Endothelial cell of umbilical vein (primary cell): Measurements from ENCODE around the gene ATXN10. TPM values are rescaled to one million over a fixed set of nuclear protein-coding genes. Genes with fewer than 3 reads are reported as not detected.
A peak's percentile ranks its signal among the peaks of the same experiment; 100 is the strongest.

Source experiments
- BruUV-seq: library from RNA; stranded (reverse); fragments of 400-500 nt; replicated peaks from 2 replicates; lab custom pipeline; 2021; lab: Mats Ljungman, UMichigan
- CTCF ChIA-PET: fragments of 300-600, 350-600 bp; sonication (Branson Sonifier 250); formaldehyde crosslinking; loops from one replicate; lab custom pipeline; 2021; ENCODE audit warnings: antibody characterized with exemption, inconsistent platforms; lab: Charles Lee
- POLR2A ChIA-PET: fragments of 300-600, 350-600 bp; sonication (Branson Sonifier 250); formaldehyde crosslinking; loops from one replicate; lab custom pipeline; 2021; ENCODE audit warnings: antibody characterized with exemption, inconsistent platforms; lab: Charles Lee
- DNase-seq: peaks from one replicate; pipeline ENCODE4 v3.0.0-alpha.2; 2011; ENCODE audit warnings: low read depth, low spot score
- FAIRE-seq: peaks from 2 replicates; lab custom pipeline; 2011; peaks lifted over from hg19 to GRCh38; lab: Jason Lieb, UNC
- H2AFZ ChIP-seq: 2 replicates; pipeline ENCODE4 v1.6.0; 2012; ENCODE audit warnings: low read depth, low read length, control low read depth, inconsistent platforms
- H3K27ac ChIP-seq: 2 replicates; pipeline ENCODE4 v1.5.1; 2011; ENCODE audit warnings: low read depth, mild to moderate bottlenecking, control low read depth, low read length, moderate library complexity; ENCODE audit not compliant: insufficient read depth
- H3K27me3 ChIP-seq, 2 experiments: 2 replicates each; pipeline versions ENCODE4 v1.6.0 to v1.6.1; 2011; ENCODE audit warnings: low read length in 2 of 2, mixed read lengths in 1 of 2; ENCODE audit not compliant: control insufficient read depth in 2 of 2, insufficient read depth in 2 of 2
- H3K36me3 ChIP-seq, 2 experiments: 2 replicates in 1 of 2; 3 replicates in 1 of 2; pipeline ENCODE4 v1.5.1; 2011; ENCODE audit warnings: low read length in 2 of 2, mild to moderate bottlenecking in 1 of 2, moderate library complexity in 1 of 2; ENCODE audit not compliant: control insufficient read depth in 2 of 2, insufficient read depth in 2 of 2; ENCODE audit errors: extremely low read depth in 1 of 2
- H3K4me1 ChIP-seq: 3 replicates; pipeline ENCODE4 v1.5.1; 2011; ENCODE audit warnings: mild to moderate bottlenecking, low read length; ENCODE audit not compliant: control insufficient read depth, insufficient read depth; ENCODE audit errors: extremely low read depth
- H3K4me2 ChIP-seq: 2 replicates; pipeline ENCODE4 v1.6.1; 2011; ENCODE audit warnings: low read length, control low read depth, mixed read lengths; ENCODE audit not compliant: insufficient read depth
- H3K4me3 ChIP-seq, 3 experiments: fragments of 200-600 bp in 1 of 3; sonication (generic), shearing (Covaris generic) in 1 of 3; replicated peaks in 1 of 3; 2 replicates each; pipeline ENCODE4 v1.5.1; 2011 to 2016; ENCODE audit warnings: control low read depth in 3 of 3, low read length in 3 of 3, mild to moderate bottlenecking in 2 of 3, inconsistent platforms in 1 of 3, low read depth in 1 of 3, moderate library complexity in 1 of 3; ENCODE audit not compliant: insufficient read depth in 1 of 3
- H3K79me2 ChIP-seq: 2 replicates; pipeline ENCODE4 v1.6.0; 2012; ENCODE audit warnings: low read length, inconsistent platforms; ENCODE audit not compliant: control insufficient read depth, insufficient read depth
- H3K9ac ChIP-seq: replicated peaks from 2 replicates; pipeline ENCODE3; 2011; ENCODE audit warnings: low read length, control low read depth; ENCODE audit not compliant: insufficient read depth; ENCODE audit errors: extremely low read depth
- H3K9me1 ChIP-seq: replicated peaks from 3 replicates; pipeline ENCODE4 v1.6.0; 2011; ENCODE audit warnings: mild to moderate bottlenecking, low read length; ENCODE audit not compliant: control insufficient read depth, insufficient read depth; ENCODE audit errors: extremely low read depth
- H3K9me3 ChIP-seq: replicated peaks from 2 replicates; pipeline ENCODE4 v1.5.1; 2012; ENCODE audit warnings: low read length, inconsistent platforms; ENCODE audit not compliant: control insufficient read depth, insufficient read depth
- H4K20me1 ChIP-seq: replicated peaks from 2 replicates; pipeline ENCODE3; 2011; ENCODE audit warnings: mild to moderate bottlenecking, low read length; ENCODE audit not compliant: control insufficient read depth, insufficient read depth; ENCODE audit errors: extremely low read depth
- EZH2 ChIP-seq: IDR thresholded peaks from 2 replicates; pipeline ENCODE4 v1.6.1; 2012; ENCODE audit warnings: borderline replicate concordance, low read depth, mild to moderate bottlenecking, moderate library complexity, low read length, inconsistent platforms; ENCODE audit not compliant: severe bottlenecking
- FOS ChIP-seq: IDR thresholded peaks from 2 replicates; pipeline ENCODE4 v1.6.1; 2011; ENCODE audit warnings: mild to moderate bottlenecking, low read length, moderate library complexity, borderline replicate concordance; ENCODE audit not compliant: insufficient read depth
- GATA2 ChIP-seq: IDR thresholded peaks from 2 replicates; pipeline ENCODE4 v1.7.0; 2011; ENCODE audit warnings: low read depth, mild to moderate bottlenecking, moderate library complexity, mixed read lengths, low read length; ENCODE audit not compliant: insufficient read length, insufficient read depth
- JUN ChIP-seq: IDR thresholded peaks from 2 replicates; pipeline ENCODE4 v1.6.1; 2011; ENCODE audit warnings: borderline replicate concordance, low read depth; ENCODE audit not compliant: insufficient read length, insufficient read depth
- MYC ChIP-seq: IDR thresholded peaks from one replicate; pipeline ENCODE4 v1.6.1; 2011; ENCODE audit warnings: mild to moderate bottlenecking, low read depth, low read length
- POLR2A ChIP-seq: IDR thresholded peaks from 2 replicates; pipeline ENCODE4 v1.6.1; 2012; ENCODE audit warnings: low read depth, mild to moderate bottlenecking, control low read depth, low read length
- POLR2AphosphoS5 ChIP-seq: IDR thresholded peaks from 2 replicates; pipeline ENCODE4 v1.6.1; 2012; ENCODE audit warnings: low read depth, mild to moderate bottlenecking, control low read depth, low read length, moderate library complexity; ENCODE audit not compliant: insufficient read depth
- dilution Hi-C: fragments of 300-500 bp; cut with MboI; formaldehyde crosslinking; loops from one replicate; pipeline ENCODE4 v1.15.0; 2019; ENCODE audit warnings: low sequenced_read_pairs; ENCODE audit not compliant: extremely low pct_ligation_motif_present
- intact Hi-C: fragments of 100-400 bp; cut with micrococcal nuclease; formaldehyde crosslinking; loops from one replicate; pipeline ENCODE4 v1.10.0; 2022
- polyA plus RNA-seq, 4 experiments: library from polyadenylated mRNA; depleted of rRNA in 3 of 4; stranded (reverse) in 3 of 4; unstranded in 1 of 4; fragments of >200 nt; gene quantifications; 2 replicates each; pipeline versions ENCODE4 v1.2.1 to v1.2.3, GENCODE V29; 2011 to 2012; ENCODE audit warnings: missing spikeins in 1 of 4
- total RNA-seq: library from RNA; stranded (reverse); gene quantifications from 2 replicates; pipeline ENCODE4 v1.2.3, GENCODE V29; 2021
- TF ChIP-seq, protein P1 (sequence below), 2 donors: IDR thresholded peaks; 1 replicate in 1 of 2; 2 replicates in 1 of 2; pipeline ENCODE4 v1.5.1; 2011; ENCODE audit warnings: low read length in 2 of 2, mild to moderate bottlenecking in 2 of 2, moderate library complexity in 2 of 2, control low read depth in 1 of 2, inconsistent platforms in 1 of 2, low read depth in 1 of 2; ENCODE audit not compliant: insufficient read depth in 1 of 2; ENCODE audit errors: extremely low read depth in 1 of 2
- TF ChIP-seq, protein P2 (sequence below): IDR thresholded peaks from 2 replicates; pipeline ENCODE4 v1.6.1; 2011; ENCODE audit not compliant: insufficient read depth, insufficient read length

ATXN10 gene
- total and polyA plus RNA-seq, 2 donors (not counting 3 experiments of a cell fraction or from before 2014, with no cell fraction given): 73.2 to 91.9 TPM

DNA sequence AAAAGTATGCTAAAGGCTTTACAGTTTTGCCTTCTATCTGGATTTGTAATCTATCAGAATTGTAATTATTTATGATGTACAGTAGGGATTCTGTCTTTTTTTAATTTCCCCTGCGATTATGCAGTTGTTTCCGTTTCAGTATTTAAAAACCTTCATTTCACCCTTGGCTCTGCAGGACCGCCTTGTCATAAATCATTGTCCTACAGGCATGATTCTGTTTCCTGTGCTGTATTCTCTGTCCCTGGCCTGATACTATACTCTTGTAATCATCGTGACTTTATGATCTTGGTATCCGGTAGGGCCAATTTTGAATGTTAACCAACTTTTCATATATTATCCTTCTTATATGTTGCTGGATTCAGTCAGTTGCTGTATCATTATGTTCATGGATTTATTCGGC lies 151.7 kb downstream of the ATXN10 start:
- no peaks in the 10 kb centered on the region for H3K79me2 ChIP-seq
- H3K9me3 ChIP-seq: no peaks in the 10 kb centered on the region
- H3K4me2 ChIP-seq: no peak overlapping the region
- intact Hi-C loops (no loop called here), dilution Hi-C loops (no loop called here)
- no peak overlapping the region for H3K4me3 ChIP-seq
- TF ChIP-seq POLR2AphosphoS5: no peak
- TF ChIP-seq, protein P1, sequence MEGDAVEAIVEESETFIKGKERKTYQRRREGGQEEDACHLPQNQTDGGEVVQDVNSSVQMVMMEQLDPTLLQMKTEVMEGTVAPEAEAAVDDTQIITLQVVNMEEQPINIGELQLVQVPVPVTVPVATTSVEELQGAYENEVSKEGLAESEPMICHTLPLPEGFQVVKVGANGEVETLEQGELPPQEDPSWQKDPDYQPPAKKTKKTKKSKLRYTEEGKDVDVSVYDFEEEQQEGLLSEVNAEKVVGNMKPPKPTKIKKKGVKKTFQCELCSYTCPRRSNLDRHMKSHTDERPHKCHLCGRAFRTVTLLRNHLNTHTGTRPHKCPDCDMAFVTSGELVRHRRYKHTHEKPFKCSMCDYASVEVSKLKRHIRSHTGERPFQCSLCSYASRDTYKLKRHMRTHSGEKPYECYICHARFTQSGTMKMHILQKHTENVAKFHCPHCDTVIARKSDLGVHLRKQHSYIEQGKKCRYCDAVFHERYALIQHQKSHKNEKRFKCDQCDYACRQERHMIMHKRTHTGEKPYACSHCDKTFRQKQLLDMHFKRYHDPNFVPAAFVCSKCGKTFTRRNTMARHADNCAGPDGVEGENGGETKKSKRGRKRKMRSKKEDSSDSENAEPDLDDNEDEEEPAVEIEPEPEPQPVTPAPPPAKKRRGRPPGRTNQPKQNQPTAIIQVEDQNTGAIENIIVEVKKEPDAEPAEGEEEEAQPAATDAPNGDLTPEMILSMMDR (IDR thresholded peaks at IDR 0.05; ENCODE audit: extremely low read depth in 1 of 2, insufficient read depth in 1 of 2, low read depth in 1 of 2, low read length in 2 of 2): no peak
- no peak overlapping the region for H3K9ac ChIP-seq
- H3K36me3 ChIP-seq: peaks cover 0 to 5% of the 10 kb centered on the region in 2 experiments
- H3K27me3 ChIP-seq: no peaks in the 10 kb centered on the region
- POLR2A ChIA-PET: no interaction called here
- BruUV-seq: no TSS peak
- peaks cover 4% of the 10 kb centered on the region for H3K4me1 ChIP-seq
- no peak overlapping the region for H3K27ac ChIP-seq
- DNase-seq: peak; percentile 30
- H3K9me1 ChIP-seq: no peaks in the 10 kb centered on the region
- H4K20me1 ChIP-seq: no peaks in the 10 kb centered on the region
- CTCF ChIA-PET: interaction anchor here (1.0 kb wide), 1 partner anchor 16 kb away, joined by 3 read pairs; no protein-coding TSS in a partner anchor
- H2AFZ ChIP-seq: no peak overlapping the region
- no peak for FAIRE-seq

DNA sequence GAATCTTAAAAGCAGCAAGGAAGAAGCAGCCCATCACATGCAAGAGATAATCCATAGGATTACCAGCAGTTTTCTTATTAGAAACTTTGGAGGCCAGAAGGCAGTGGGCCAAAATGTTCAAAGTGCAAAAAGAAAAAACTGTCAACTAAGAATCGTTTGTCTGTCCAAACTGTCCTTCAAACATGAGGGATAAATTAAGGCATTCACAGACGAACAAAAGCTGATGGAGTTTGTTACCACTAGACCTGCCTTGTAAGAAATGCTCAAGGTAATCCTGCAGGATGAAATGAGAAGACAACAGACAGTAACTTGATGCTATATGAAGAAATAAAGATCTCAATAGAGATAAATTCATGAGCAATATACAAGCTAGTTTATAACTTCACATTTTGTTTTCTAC lies 154.9 kb downstream of the ATXN10 start:
- H4K20me1 ChIP-seq: no peaks in the 10 kb centered on the region
- no peak overlapping the region for H2AFZ ChIP-seq
- no peak overlapping the region for H3K9ac ChIP-seq
- DNase-seq (no peak), FAIRE-seq (peak; percentile 53)
- H3K4me3 ChIP-seq: no peak overlapping the region
- ChIA-PET CTCF (interaction anchor here (0.5 to 2.2 kb wide), 2 partner anchors 37 to 40 kb away, joined by 3 to 8 read pairs; no protein-coding TSS in a partner anchor), POLR2A (interaction anchor here (0.6 to 0.7 kb wide), 2 partner anchors 55 to 125 kb away, joined by 7 read pairs; no protein-coding TSS in a partner anchor)
- dilution Hi-C loops: no loop called here
- no TSS peak for BruUV-seq
- TF ChIP-seq MYC (no peak), POLR2A (no peak), EZH2 (no peak), GATA2 (no peak), FOS (no peak), JUN (no peak), POLR2AphosphoS5 (no peak)
- TF ChIP-seq, protein P2, sequence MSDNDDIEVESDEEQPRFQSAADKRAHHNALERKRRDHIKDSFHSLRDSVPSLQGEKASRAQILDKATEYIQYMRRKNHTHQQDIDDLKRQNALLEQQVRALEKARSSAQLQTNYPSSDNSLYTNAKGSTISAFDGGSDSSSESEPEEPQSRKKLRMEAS: no peak
- TF ChIP-seq, protein P1 (IDR thresholded peaks at IDR 0.05; ENCODE audit: extremely low read depth in 1 of 2, insufficient read depth in 1 of 2, low read depth in 1 of 2, low read length in 2 of 2): no peak
- H3K9me1 ChIP-seq: no peaks in the 10 kb centered on the region
- peaks cover 11% of the 10 kb centered on the region for H3K4me1 ChIP-seq
- intact Hi-C loops: no loop called here
- H3K4me2 ChIP-seq: no peak overlapping the region
- H3K9me3 ChIP-seq: no peaks in the 10 kb centered on the region
- H3K79me2 ChIP-seq: no peaks in the 10 kb centered on the region
- no peak overlapping the region for H3K27ac ChIP-seq
- H3K27me3 ChIP-seq: no peaks in the 10 kb centered on the region
- peaks cover 0 to 5% of the 10 kb centered on the region in 2 experiments for H3K36me3 ChIP-seq
